Brain microvascular endothelial cell (primary cell): ENCODE data around the gene ZNF638.
A peak's percentile ranks its signal among the peaks of the same experiment; 100 is the strongest.

Source experiments
- DNase-seq: peaks from one replicate; pipeline ENCODE4 v3.0.0-alpha.2; 2020
- H3K27ac ChIP-seq: fragments of 250-450 bp; sonication (Bioruptor Pico); 2 replicates; pipeline ENCODE4 v1.5.1; 2020; ENCODE audit warnings: mild to moderate bottlenecking, moderate library complexity
- H3K27me3 ChIP-seq: fragments of 250-450 bp; sonication (Bioruptor Pico); replicated peaks from 2 replicates; pipeline ENCODE4 v1.5.1; 2020; ENCODE audit warnings: mild to moderate bottlenecking
- H3K36me3 ChIP-seq: fragments of 250-450 bp; sonication (Bioruptor Pico); replicated peaks from 2 replicates; pipeline ENCODE4 v1.5.1; 2020; ENCODE audit warnings: mild to moderate bottlenecking
- H3K4me3 ChIP-seq: 2 replicates; pipeline ENCODE4 v1.5.1; 2011; ENCODE audit warnings: low read depth, mild to moderate bottlenecking, control low read depth, low read length, moderate library complexity
- in situ Hi-C: cut with HindIII; loops from 2 replicates; pipeline ENCODE4 v1.10.0; 2017; ENCODE audit warnings: low sequenced_read_pairs, low pct_ligation_motif_present
- TF ChIP-seq, protein P1 (sequence below): IDR thresholded peaks from 2 replicates; pipeline ENCODE4 v1.5.1; 2011; ENCODE audit warnings: low read depth, mild to moderate bottlenecking, moderate library complexity, low read length, control low read depth, inconsistent platforms; ENCODE audit errors: missing control alignments

The ZNF638 gene

DNA sequence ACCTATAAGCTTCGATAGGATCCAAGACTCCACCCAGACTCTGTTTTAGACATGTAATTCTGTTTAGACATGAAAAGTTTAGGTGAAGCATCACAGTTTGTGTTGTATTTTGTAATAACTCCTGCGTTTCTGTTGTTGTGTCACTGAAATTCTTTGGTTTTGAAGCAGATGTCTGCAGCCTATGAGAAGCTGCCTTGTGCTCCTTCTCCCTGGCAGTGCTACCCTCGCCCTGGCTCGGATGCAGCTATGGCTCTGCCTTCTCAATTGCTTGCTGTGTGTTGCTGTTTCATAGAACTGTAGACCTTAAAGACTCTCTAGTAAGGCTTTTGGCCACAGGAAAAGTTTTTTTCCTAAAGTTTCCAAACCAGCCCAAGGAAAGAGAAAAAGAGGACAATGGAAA is 40.2 kb upstream of the ZNF638 start:
- H3K4me3 ChIP-seq = no peak overlapping the region
- H3K27ac ChIP-seq = no peak overlapping the region
- no peaks in the 10 kb centered on the region for H3K36me3 ChIP-seq
- no peaks in the 10 kb centered on the region for H3K27me3 ChIP-seq
- in situ Hi-C loops = no loop called here
- TF ChIP-seq, protein P1, sequence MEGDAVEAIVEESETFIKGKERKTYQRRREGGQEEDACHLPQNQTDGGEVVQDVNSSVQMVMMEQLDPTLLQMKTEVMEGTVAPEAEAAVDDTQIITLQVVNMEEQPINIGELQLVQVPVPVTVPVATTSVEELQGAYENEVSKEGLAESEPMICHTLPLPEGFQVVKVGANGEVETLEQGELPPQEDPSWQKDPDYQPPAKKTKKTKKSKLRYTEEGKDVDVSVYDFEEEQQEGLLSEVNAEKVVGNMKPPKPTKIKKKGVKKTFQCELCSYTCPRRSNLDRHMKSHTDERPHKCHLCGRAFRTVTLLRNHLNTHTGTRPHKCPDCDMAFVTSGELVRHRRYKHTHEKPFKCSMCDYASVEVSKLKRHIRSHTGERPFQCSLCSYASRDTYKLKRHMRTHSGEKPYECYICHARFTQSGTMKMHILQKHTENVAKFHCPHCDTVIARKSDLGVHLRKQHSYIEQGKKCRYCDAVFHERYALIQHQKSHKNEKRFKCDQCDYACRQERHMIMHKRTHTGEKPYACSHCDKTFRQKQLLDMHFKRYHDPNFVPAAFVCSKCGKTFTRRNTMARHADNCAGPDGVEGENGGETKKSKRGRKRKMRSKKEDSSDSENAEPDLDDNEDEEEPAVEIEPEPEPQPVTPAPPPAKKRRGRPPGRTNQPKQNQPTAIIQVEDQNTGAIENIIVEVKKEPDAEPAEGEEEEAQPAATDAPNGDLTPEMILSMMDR = no peak
- no peak for DNase-seq

DNA sequence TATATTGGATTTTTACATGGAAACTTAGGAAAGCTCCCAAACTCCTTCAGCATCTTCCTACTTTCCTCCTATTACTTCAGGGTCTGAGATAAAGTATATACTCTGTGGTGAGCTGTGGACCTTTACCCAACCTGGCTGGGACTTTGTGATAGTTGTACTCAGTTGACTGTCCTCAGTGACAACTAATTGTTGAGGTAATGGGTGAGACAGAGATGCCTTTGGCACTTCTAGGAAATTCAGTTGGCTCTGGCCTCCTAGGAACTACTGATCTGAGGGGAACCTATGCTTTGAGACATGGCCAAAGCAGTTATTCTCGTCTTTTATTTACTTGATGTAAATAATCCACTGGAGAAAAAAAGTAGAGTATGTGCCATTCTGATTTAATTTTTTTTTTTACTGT is 39.4 kb upstream of the ZNF638 start:
- in situ Hi-C loops = no loop called here
- TF ChIP-seq, protein P1 = no peak
- no peaks in the 10 kb centered on the region for H3K27me3 ChIP-seq
- no peak overlapping the region for H3K27ac ChIP-seq
- no peak for DNase-seq
- no peaks in the 10 kb centered on the region for H3K36me3 ChIP-seq
- no peak overlapping the region for H3K4me3 ChIP-seq

DNA sequence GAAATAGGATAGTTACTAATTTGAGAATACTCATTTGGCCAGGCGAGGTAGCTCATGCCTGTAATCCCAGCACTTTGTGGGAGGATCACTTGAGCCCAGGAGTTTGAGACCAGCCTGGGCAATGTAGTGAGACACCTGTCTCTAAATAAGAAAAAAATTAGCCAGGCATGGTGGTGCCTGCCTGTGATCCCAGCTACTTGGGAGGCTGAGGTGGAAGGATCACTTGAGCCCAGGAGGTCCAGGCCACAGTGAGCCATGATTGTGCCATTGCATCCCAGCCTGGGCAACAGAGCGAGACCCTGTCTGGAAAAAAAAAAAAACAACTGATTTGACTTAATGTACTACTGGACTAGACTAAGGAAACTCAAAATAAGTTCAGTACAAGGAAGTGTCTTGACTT is 32.7 kb upstream of the ZNF638 start:
- no peaks in the 10 kb centered on the region for H3K36me3 ChIP-seq
- H3K4me3 ChIP-seq = no peak overlapping the region
- no peak for DNase-seq
- no peak overlapping the region for H3K27ac ChIP-seq
- in situ Hi-C loops = no loop called here
- TF ChIP-seq, protein P1 = no peak
- no peaks in the 10 kb centered on the region for H3K27me3 ChIP-seq

DNA sequence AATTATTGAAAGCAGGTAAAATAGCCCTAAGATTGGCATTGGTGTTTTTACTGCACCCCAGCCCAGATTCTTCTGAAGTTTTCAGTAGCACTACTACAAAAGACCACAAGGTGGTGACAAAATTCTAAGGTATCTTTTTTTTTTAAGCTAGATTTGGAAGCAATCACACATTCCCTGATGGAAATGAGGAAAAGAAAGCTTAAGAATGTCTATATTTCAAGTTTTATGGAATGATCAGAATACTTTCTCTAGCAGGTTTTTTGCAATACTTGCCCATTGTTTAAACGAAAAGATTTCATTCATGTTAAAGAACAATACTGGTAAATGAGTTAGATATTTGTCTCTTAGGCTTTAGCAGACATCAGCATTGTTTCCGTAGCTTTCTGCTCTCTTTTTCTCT is 32.1 kb upstream of the ZNF638 start:
- Histone ChIP-seq H3K4me3 (no peak overlapping the region), H3K27ac (no peak overlapping the region), H3K36me3 (no peaks in the 10 kb centered on the region), H3K27me3 (no peaks in the 10 kb centered on the region)
- TF ChIP-seq, protein P1 = peak; percentile 54
- DNase-seq = no peak
- in situ Hi-C loops = no loop called here

DNA sequence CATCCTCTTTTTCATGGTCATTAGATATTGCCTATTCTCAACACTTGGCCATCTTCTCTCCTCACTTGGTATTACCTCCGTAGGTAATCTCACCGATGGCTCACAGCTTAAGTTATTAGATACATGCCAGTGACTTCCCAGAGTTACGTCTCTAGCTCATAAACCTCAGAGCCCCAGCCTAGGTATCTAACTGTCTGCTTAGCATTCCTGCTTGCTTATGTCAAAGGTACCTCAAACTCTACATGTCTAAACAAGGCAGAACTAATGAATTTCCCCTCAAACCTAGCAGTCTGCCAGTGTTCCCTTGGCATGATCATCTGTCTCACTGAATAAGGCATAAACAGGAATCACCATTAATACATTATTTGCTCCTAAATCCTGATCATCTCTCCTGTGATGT is 27.7 kb upstream of the ZNF638 start:
- DNase-seq = no peak
- in situ Hi-C loops = no loop called here
- Histone ChIP-seq H3K4me3 (no peak overlapping the region), H3K36me3 (no peaks in the 10 kb centered on the region), H3K27ac (no peak overlapping the region), H3K27me3 (no peaks in the 10 kb centered on the region)
- TF ChIP-seq, protein P1 = no peak

DNA sequence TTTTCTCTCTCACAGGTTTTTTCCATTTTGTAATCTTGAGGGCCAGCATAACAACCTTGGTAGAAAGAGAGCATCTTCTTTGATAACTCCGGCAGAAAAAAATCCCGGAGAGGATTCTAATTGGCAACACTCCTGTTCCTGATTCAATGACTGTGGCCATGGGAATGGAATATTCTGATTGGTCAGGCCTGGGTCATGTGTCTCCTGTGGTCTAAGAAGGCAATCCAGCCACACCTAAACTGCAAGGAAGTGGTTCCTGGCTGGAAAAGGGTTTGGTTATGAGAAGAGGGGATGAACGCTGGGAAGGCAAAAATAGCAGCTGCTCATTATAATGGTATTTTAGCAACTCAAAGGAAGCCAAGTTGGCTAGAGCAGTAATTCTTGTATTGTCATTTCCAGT is 24.8 kb upstream of the ZNF638 start:
- H3K27me3 ChIP-seq = no peaks in the 10 kb centered on the region
- peak; percentile 2 for DNase-seq
- no peak overlapping the region for H3K4me3 ChIP-seq
- TF ChIP-seq, protein P1 = no peak
- H3K36me3 ChIP-seq = no peaks in the 10 kb centered on the region
- in situ Hi-C loops = no loop called here
- H3K27ac ChIP-seq = no peak overlapping the region
